HepG2 (cell line): ENCODE measurements around the gene RASL10A. TPM values are rescaled to one million over a fixed set of nuclear protein-coding genes. Genes with fewer than 3 reads are reported as not detected.

Source experiments
- ATAC-seq: fragments of 200-7000 bp; cut with Tn5 transposase; 3 replicates; pipeline ENCODE4 v1.9.1; 2020; ENCODE audit warnings: mild to moderate bottlenecking, moderate library complexity
- BruUV-seq: library from RNA; stranded (reverse); fragments of 400-500 nt; replicated peaks from 2 replicates; lab custom pipeline; 2021; lab: Mats Ljungman, UMichigan
- CTCF ChIA-PET: fragments of 300-600 bp; formaldehyde crosslinking; extraction: SDS; loops from one replicate; lab custom pipeline; 2021; ENCODE audit warnings: low total read pairs, inconsistent platforms, low intra/inter-chr PET ratio; lab: Yijun Ruan, JAX
- POLR2A ChIA-PET: fragments of 350-600 bp; sonication (Branson Sonifier 250); formaldehyde crosslinking; loops from one replicate; lab custom pipeline; 2020; ENCODE audit warnings: antibody characterized with exemption, inconsistent platforms; lab: Yijun Ruan, JAX
- DNase-seq: peaks from one replicate; pipeline ENCODE4 v3.0.0-alpha.2; 2015; ENCODE audit warnings: low spot score
- FAIRE-seq: peaks from 3 replicates; lab custom pipeline; 2011; peaks lifted over from hg19 to GRCh38; lab: Jason Lieb, UNC
- H2AFZ ChIP-seq: one replicate; pipeline ENCODE4 v1.6.1; 2011; ENCODE audit warnings: low read length, inconsistent platforms
- H3K27ac ChIP-seq: fragments of 300-600 bp; 3 replicates; pipeline ENCODE4 v1.8.0; 2011; ENCODE audit warnings: mixed run types, mild to moderate bottlenecking, mixed read lengths, low read length, inconsistent platforms; ENCODE audit not compliant: insufficient read depth; ENCODE audit errors: extremely low read length
- H3K27me3 ChIP-seq, 2 experiments: fragments of 200-600 bp in 1 of 2; 2 replicates in 1 of 2; 3 replicates in 1 of 2; pipeline versions ENCODE4 v1.6.0 to v1.8.0; 2011; ENCODE audit warnings: low read length in 2 of 2, mild to moderate bottlenecking in 2 of 2, moderate library complexity in 2 of 2, inconsistent platforms in 1 of 2; ENCODE audit not compliant: insufficient read depth in 2 of 2, control insufficient read depth in 1 of 2
- H3K36me3 ChIP-seq, 2 experiments: fragments of 200-600 bp in 1 of 2; replicated peaks in 1 of 2; 2 replicates in 1 of 2; 3 replicates in 1 of 2; pipeline versions ENCODE4 v1.5.1 to v1.8.0; 2011; ENCODE audit warnings: low read length in 2 of 2, inconsistent platforms in 1 of 2; ENCODE audit not compliant: insufficient read depth in 2 of 2, control insufficient read depth in 1 of 2
- H3K4me1 ChIP-seq: 2 replicates; pipeline ENCODE4 v1.5.1; 2012; ENCODE audit warnings: low read length, inconsistent platforms; ENCODE audit not compliant: insufficient read depth
- H3K4me2 ChIP-seq: 2 replicates; pipeline ENCODE4 v1.6.0; 2011; ENCODE audit warnings: low read depth, low read length, inconsistent platforms
- H3K4me3 ChIP-seq, 3 experiments: fragments of 200-600 bp in 1 of 3; sonication (generic), shearing (Covaris generic) in 1 of 3; replicated peaks in 1 of 3; 2 replicates each; pipeline ENCODE4 v1.5.1; 2011 to 2016; ENCODE audit warnings: low read length in 3 of 3, inconsistent platforms in 2 of 3, low read depth in 2 of 3, mild to moderate bottlenecking in 2 of 3, control low read depth in 1 of 3, mixed read lengths in 1 of 3; ENCODE audit not compliant: insufficient read depth in 1 of 3
- H3K79me2 ChIP-seq: one replicate; pipeline ENCODE4 v1.6.1; 2011; ENCODE audit warnings: low read length, inconsistent platforms; ENCODE audit not compliant: insufficient read depth
- H3K9ac ChIP-seq: 2 replicates; pipeline ENCODE4 v1.6.0; 2011; ENCODE audit warnings: mild to moderate bottlenecking, low read depth, low read length, inconsistent platforms; ENCODE audit not compliant: insufficient read depth
- H3K9me3 ChIP-seq: 2 replicates; pipeline ENCODE4 v1.5.1; 2012; ENCODE audit warnings: mild to moderate bottlenecking, low read length
- H4K20me1 ChIP-seq: 2 replicates; pipeline ENCODE4 v1.6.0; 2011; ENCODE audit warnings: inconsistent platforms, mild to moderate bottlenecking, low read length, moderate library complexity; ENCODE audit not compliant: insufficient read depth
- KMT2B ChIP-seq: IDR thresholded peaks from 2 replicates; pipeline ENCODE4 v1.6.1; 2016; ENCODE audit warnings: missing genetic modification reagents, missing compliant biosample characterization
- ZNF709 ChIP-seq: sonication (generic); formaldehyde crosslinking; IDR thresholded peaks from 2 replicates; pipeline ENCODE4 v1.5.0; 2020; ENCODE audit warnings: mild to moderate bottlenecking, missing genetic modification reagents
- ZNF761 ChIP-seq: sonication (generic); formaldehyde crosslinking; conservative IDR thresholded peaks from 2 replicates; pipeline ENCODE4 v1.4.0; 2020; ENCODE audit warnings: mild to moderate bottlenecking, missing genetic modification reagents
- WGBS: methylation state at CpG from one replicate; pipeline ENCODE4 v1.1.6; 2017; ENCODE audit warnings: low lambda C conversion rate; 5-methylcytosine and 5-hydroxymethylcytosine counted together
- in situ Hi-C: cut with HindIII; loops from 2 replicates; pipeline ENCODE4 v1.10.0; 2017; ENCODE audit warnings: low pct_unique_long_range_greater_than_20kb; ENCODE audit not compliant: extremely low pct_ligation_motif_present
- intact Hi-C: fragments of 100-400 bp; cut with micrococcal nuclease; formaldehyde crosslinking; loops from one replicate; pipeline ENCODE4 v1.10.0; 2022; ENCODE audit not compliant: unreplicated experiment
- polyA plus RNA-seq, 8 experiments: library from polyadenylated mRNA; depleted of rRNA in 3 of 8; stranded (reverse) in 7 of 8; unstranded in 1 of 8; fragments of >200 nt; fragmentation: Illumina TruSeq in 4 of 8; extraction: Trizol in 4 of 8; gene quantifications; 2 replicates each; pipeline versions ENCODE4 v1.2.1 to v1.2.3, GENCODE V29; 2011 to 2016; ENCODE audit warnings: low read depth in 4 of 8, missing spikeins in 1 of 8, mixed read lengths in 1 of 8; ENCODE audit not compliant: insufficient read depth in 1 of 8
- total RNA-seq, 5 experiments: library from RNA; depleted of rRNA; stranded (reverse); fragments of >200 nt; fragmentation: Illumina TruSeq; extraction: Trizol; gene quantifications; 2 replicates each; pipeline ENCODE4 v1.2.3, GENCODE V29; 2016; ENCODE audit warnings: low read depth in 1 of 5
- TF ChIP-seq, protein P1 (sequence below): sonication (generic); formaldehyde crosslinking; IDR thresholded peaks from 2 replicates; pipeline ENCODE4 v1.4.0; 2020; ENCODE audit warnings: low read depth, mild to moderate bottlenecking, missing genetic modification reagents
- TF ChIP-seq, protein P2 (sequence below): sonication (generic); formaldehyde crosslinking; IDR thresholded peaks from 2 replicates; pipeline ENCODE4 v1.5.0; 2020; ENCODE audit warnings: mild to moderate bottlenecking, missing genetic modification reagents

RASL10A gene
- total and polyA plus RNA-seq, 2 of the 13 experiments (the other 11 are each of a cell fraction or from before 2014, with no cell fraction given), result 0.05 to 0.22 TPM

- WGBS, result 88% methylated on average over 15 of the region's 25 CpGs
- POLR2A ChIA-PET, result no interaction called here
- CTCF ChIA-PET, result no interaction called here
Measured at GRCh38 chr22:29312218-29313125, 3.0 kb downstream of the RASL10A start.

More at GRCh38 chr22:29312218-29313125, 3.0 kb downstream of the RASL10A start:
- H3K27me3 ChIP-seq, result peaks cover 7 to 41% of the 10 kb centered on the region in 2 experiments
- intact Hi-C loops, result no loop called here
- no peaks in the 10 kb centered on the region; the same call in 1 of the 2 replicates for H4K20me1 ChIP-seq
- FAIRE-seq (no peak), ATAC-seq (no peak)
- H3K9me3 ChIP-seq, result no peaks in the 10 kb centered on the region
- no peak overlapping the region for H3K9ac ChIP-seq
- no peak overlapping the region for H3K27ac ChIP-seq
- no peaks in the 10 kb centered on the region for H3K36me3 ChIP-seq
- BruUV-seq, result no TSS peak
- H3K4me1 ChIP-seq, result peaks cover 55% of the 10 kb centered on the region
- no peak for TF ChIP-seq KMT2B (CRISPR knock-in tag)
- no peak for TF ChIP-seq ZNF709 (CRISPR knock-in tag)
- TF ChIP-seq, protein P1, sequence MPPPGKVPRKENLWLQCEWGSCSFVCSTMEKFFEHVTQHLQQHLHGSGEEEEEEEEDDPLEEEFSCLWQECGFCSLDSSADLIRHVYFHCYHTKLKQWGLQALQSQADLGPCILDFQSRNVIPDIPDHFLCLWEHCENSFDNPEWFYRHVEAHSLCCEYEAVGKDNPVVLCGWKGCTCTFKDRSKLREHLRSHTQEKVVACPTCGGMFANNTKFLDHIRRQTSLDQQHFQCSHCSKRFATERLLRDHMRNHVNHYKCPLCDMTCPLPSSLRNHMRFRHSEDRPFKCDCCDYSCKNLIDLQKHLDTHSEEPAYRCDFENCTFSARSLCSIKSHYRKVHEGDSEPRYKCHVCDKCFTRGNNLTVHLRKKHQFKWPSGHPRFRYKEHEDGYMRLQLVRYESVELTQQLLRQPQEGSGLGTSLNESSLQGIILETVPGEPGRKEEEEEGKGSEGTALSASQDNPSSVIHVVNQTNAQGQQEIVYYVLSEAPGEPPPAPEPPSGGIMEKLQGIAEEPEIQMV (CRISPR knock-in tag), result no peak
- TF ChIP-seq, protein P2, sequence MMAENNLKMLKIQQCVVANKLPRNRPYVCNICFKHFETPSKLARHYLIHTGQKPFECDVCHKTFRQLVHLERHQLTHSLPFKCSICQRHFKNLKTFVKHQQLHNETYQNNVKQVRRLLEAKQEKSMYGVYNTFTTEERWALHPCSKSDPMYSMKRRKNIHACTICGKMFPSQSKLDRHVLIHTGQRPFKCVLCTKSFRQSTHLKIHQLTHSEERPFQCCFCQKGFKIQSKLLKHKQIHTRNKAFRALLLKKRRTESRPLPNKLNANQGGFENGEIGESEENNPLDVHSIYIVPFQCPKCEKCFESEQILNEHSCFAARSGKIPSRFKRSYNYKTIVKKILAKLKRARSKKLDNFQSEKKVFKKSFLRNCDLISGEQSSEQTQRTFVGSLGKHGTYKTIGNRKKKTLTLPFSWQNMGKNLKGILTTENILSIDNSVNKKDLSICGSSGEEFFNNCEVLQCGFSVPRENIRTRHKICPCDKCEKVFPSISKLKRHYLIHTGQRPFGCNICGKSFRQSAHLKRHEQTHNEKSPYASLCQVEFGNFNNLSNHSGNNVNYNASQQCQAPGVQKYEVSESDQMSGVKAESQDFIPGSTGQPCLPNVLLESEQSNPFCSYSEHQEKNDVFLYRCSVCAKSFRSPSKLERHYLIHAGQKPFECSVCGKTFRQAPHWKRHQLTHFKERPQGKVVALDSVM, result no peak
- no peak for TF ChIP-seq ZNF761 (CRISPR knock-in tag)
- TF ChIP-seq, all 625 proteins: peak for 0
- no peak overlapping the region for H3K4me3 ChIP-seq
- DNase-seq, result no peak
- H3K4me2 ChIP-seq, result no peak overlapping the region
- H3K79me2 ChIP-seq, result no peaks in the 10 kb centered on the region
- no peak overlapping the region for H2AFZ ChIP-seq
- in situ Hi-C loops, result no loop called here
